Activated CD4-positive, alpha-beta T cell treated with anti-CD3 and anti-CD28 coated beads, Interleukin-2, Interleukin-6, amounts not matched to agents 100 ng/mL and 50 ng/mL, durations not matched to agents 16 hours and 8 hours (primary cell): ENCODE measurements around the gene ELANE.
A peak's percentile ranks its signal among the peaks of the same experiment; 100 is the strongest.

Experiments used
- DNase-seq: peaks from one replicate; pipeline ENCODE4 v3.0.0-alpha.2; 2020

The ELANE gene

DNA sequence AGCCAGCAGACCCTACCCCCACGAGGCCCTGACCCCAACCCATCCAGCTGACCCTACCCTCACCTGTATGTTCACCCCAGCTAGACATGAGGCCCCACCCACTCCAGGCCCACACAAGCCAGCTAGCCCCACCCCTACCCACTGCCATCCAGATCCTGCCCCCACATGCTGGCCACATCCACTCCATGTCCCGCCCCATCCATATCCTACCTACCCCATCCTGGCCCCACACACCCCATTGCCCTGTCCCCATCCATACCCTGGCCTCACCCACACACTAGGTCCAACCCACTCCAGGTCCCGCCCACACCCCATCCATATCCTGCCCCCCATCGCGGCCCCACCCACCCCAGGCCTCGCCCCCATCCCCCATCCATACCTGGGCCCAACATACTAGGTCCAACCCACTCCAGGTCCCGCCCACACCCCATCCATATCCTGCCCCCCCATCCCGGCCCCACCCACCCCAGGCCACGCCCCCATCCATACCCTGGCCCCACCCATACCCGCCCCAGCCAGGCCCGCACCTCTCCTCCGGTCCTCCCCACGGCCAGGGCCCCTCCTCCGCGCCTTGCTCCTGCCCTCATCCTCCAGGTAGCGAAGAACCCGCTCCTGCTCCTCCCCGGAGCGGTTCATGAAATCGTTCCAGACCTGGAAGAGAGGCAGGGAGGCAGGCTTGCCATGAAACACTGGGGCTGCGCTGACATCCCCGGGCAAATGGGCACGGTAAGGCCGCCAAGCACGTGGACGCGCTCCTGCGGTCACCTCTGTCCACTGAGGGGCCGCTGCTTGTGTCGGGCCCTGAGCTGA is 48.4 kb downstream of the ELANE start:
- DNase-seq, result peak; percentile 45

DNA sequence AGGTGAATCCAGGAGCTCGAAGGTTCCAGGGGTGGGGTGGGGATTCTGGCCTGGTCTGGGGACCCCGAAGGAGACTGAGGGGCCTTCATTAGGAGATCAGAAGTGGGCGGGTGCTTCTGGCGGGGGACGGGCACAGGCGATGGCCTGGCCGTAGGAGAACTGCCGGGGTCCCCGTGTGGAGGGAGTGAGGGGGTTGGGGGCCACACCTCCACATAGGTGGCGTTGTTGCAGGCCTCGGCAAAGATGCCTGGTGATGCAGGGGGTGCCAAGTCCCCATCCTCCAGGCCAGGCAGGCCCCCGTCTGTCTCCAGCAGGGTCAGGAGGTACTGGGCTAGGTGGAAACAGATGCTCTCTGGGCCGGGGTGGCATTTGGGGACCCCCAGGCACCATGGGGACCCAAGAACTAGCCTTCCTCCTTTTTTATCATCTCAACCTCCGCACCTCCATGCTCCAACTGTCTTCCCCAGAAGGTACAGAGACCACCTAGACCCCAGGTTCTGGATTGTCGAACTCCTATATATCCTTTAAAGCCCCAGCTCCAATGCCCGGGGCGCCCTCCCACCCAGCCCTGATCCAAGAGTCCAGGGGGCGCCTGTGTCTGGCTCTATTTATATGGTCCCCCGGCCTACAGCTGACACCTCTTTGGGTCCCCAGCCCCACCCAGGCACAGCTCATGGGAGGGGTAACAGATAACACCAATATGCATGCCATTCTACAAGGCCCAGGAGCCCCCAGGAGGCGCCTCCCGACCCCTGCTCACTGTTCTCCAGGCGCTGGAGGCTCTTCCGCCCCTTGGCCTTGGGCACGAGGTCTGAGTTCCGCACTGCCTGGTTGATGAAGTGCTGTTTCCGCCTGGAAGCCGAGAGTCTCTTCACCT is 49.4 kb downstream of the ELANE start:
- DNase-seq, result no peak

DNA sequence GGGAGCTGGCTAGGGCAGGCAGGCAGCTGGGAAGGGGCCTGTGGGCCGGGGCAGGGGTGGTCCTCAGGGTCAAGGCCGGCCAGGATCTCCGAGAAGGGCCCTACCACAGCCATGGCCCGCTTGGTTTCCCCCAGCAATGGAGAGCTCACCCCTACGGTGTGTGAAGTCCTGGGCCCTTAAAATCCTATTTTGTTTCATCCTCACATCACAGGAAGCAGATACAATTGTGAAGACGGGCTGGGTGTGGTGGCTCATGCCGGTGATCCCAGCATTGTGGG is 49.9 kb downstream of the ELANE start:
- DNase-seq, result no peak

DNA sequence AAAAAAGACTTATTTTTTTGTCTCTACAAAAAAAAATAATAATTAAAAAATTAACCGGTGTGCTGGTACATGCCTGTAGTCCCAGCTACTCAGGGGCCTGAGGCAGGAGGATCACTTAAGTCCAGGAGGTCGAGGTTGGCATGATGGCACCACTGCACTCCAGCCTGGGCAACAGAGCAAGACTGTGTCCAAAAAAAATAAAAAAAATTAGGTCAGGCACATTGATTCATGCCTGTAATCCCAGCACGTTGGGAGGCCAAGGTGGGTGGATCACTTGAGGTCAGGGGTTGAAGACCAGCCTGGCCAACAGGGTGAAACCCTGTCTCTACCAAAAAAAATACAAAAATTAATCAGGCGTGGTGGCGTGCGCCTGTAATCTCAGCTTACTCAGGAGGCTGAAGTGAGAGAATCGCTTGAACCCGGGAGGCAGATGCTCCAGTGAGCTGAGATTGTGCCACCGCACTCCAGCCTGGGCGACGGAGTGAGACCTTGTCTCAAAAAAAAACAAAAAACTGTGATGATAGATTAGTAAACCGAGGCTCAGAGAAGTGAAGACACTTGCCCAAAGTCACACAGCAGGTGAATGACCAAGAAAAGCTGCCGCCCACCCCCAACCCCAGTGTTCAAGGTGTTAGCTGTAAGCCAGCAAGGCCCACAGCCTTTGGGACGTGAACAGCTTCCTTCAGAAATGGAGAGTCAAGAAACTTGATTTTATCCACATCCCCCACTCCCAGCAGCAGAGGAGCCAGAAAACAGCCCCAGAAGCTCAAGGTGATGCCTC is 50.5 kb downstream of the ELANE start:
- DNase-seq, result no peak

DNA sequence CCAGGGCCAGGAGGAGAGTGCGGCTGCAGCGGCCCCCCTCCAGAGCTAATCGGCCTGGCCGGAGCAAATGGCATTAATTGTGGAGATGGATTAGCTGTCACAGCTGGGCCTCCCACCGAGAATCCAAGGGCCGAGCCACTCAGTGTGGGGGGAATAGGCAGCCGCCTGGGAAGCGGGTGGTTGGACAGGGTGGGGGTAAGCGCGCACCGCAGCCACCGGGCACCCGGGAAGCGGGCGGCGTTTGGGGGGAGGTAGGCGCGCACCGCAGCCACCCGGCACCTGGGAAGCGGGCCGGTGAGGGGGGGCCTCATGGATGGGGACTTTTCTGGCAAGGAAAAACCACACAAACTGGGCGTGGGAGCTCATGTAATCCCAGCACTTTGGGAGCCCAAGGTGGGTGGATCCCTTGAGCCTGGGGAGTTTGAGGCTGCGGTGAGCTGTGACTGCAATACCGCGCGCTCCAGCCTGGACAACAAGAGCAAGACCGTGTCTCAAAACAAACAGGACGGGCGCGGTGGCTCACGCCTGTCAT is 51.2 kb downstream of the ELANE start:
- DNase-seq, result no peak

DNA sequence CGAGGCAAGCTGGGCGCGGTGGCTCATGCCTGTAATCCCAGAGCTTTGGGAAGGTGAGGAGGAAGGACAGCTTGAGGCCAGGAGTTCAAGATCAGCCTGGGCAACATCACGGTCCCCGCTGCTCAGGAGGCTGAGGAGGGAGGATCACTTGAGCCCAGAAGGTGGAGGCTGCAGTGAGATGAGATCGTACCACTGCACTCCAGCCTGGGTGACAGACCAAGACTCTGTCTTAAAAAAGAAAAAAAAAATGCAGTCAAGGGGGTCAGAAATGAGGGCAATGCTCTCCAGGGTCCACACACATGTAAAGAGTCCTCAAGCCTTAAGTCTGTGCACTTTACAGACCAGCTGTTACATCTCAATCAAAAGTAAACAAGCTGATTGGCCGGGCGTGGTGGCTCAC is 52.4 kb downstream of the ELANE start:
- no peak for DNase-seq
